Measurements from ENCODE around the gene DUSP8.

DUSP8 gene

DNA sequence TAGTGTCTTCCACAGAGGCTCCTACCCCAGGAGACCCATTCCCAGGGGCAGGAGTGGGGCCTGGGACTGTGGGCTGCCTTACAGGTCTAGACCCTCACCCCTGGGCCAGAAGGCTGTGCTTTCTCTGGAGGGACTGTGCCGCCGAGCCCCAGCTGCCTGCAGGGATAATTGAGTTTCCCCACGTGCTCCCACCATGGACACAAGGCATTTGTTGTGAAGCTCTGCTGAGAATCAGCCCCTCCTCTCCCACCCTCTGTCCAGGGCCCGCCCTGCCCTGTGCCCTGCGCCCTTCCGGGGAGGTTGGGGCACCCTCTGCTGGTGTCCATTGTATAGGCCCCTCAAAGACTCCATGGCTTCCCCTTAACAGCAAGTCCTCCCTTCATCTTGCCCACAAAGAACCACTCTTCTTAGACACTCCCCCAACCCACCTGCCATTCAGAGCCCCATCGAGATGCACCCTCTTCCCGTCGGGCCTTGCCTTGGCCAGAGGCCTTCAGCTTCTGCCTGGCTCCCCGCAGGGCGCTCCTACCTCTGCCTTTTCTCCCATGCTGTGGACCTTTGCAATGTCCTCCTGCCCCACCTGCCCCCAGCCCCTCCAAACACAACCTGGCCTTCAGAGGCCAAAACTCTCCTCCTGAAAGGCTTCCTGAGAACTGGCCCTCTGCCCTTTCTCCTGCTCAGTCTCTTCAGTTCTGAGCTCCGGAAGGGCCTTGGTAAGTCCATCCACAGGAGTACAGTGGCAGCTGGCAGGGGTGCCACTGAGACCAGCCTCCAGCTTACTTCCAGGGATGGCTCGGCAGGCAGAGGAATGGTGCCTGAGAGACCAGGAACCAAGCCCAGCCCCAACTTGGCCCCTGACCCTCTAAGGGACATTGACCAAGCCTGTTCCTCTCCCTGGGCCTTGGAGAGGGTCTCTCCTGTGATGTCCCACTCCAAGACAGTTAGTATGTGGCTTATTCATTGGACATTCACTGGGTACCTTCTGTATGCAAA, 22.4 kb downstream of the DUSP8 start:
- no peak for DNase-seq

DNA sequence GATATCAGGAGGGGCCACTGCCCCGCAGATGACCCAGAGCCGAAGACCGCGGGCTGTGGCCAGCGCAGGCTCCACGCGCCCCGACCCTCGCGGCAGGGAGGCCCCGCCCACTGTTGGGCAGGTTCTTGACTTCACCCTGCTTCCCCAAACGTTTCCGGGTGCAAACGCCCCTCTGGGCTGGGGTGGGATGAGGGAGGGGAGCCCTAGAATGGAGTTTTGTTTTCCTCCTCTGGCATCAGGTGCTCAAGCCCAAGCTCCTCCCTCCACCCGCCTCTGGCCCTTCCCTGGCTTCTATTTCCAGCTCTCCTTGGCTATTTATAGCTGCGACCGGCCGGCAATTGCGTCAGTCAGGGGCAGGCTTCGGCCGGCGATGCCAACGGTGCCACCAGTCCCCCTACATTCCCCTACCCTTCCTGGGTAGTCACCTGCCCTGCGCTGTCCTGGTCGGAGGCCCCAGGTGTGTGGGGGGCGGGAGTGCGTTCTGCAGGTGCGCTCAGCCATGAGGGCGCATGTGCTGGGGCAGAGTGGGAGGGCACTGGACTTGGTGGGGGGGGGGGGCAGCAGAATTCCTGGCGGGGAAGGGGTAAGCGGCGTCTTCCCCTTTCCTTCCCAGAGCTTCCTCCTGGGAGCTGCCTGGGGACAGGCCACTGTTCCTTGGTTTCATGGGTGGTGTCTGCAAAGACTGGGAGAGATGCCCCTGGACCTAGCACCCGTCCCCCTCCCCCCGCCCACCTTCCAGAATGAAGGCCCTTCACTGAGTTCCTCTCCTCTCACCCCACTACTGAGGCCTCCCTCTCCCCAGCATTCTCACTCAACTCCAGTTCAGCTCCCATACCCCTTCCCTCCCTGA, 23.6 kb downstream of the DUSP8 start:
- DNase-seq = no peak

DNA sequence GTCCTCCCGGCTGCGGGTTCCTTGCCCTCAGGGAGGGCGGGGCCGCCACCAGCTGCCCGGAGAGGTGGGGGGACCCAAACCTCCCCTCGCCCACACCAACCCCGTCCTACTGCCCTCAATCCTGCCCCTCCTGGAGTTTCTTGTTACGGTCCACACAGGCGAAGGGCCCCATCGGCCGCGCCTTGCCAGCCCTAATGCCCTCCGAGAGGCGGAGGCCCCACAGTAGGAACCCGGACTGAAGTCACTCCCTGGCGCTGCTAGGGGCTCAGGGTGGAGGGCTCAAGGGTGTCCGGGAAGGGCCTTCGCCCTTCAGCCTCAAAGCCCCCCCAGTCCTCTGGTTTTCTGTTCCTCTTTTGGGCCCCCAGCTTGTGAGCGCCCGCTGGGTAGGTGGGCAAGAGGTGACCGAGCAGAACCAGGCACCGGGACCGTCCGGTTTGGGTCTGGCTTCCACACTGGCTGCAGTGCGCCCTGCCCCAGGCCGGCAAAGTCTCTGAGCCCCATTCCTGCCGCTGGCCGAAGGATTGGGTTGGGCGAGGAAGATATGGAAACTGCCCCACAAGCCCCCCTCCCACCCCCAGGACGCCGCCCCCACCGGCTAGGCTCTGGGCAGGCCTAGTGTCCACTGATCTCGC, 24.5 kb downstream of the DUSP8 start:
- no peak for DNase-seq

DNA sequence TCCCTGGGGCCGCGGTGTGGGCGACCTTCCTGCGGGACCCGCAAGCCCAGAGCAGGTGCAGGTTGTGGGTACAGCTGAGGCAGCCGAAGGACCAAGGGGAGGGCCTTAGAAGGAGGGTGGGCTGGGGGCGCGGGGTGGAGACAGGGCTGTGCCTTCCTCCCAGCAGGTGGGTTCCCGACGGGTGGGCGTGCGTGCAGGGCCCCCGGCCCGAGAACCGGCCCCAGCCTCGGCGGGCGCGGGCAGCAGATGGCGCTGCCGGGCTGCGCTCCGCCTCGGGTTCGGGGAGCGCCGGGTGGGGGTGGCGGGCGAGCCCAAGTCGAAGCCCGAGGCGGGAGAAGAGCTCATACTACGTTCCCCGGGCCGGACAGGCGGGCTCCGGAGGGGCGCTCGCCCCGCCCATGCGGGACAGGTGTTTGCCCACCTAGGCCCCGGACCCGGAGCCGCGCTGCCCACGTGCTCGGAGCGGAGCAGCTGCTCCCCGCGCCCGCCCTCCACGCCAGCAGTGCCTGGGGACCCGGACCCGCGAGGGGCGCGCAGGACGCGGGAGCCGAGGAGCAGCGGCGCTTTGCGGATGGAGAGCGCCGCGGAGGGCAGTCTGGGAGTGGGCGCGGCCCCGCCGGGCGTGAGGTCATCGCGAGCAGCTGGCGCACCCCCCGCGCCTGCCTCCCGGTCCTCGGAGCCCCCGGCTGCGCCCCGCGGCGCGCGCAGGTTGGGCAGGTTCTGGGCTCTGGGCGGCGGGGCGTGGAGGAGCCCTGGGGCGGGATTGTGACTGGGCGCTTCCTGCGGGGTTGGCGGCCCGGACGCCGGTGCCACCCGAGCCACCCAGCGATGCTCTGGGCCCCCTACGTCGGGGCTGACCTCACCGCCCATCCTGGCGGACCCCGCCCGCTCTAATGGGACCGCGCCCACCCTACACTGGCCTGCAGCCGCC, 25.3 kb downstream of the DUSP8 start:
- peak; percentile 39 for DNase-seq

GRCh38 chr11:1546077-1546535, 26.0 kb downstream of the DUSP8 start:
- DNase-seq = no peak

- DNase-seq = no peak
Observed at GRCh38 chr11:1545432-1545831, 26.6 kb downstream of the DUSP8 start.

DNA sequence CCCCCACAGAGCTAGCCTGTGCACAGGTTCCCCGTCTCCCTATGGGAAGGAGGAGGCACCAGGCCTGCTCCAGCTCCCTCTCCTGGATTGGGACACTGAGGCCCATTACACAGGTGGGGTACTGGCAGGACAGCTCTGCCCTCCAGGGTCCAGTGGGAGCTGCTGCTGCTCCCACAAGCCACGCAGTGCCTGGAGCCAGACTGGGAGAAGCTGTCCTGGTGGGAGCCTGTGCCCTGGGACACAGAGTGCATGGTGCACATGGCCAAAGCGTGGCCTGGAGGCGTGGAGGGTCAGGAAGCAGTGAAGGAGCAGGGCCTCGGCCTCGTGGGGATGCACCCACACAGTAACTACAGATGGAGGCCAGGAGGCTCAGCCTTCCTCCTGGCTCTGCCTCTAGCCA, 27.5 kb downstream of the DUSP8 start:
- DNase-seq = no peak

DNA sequence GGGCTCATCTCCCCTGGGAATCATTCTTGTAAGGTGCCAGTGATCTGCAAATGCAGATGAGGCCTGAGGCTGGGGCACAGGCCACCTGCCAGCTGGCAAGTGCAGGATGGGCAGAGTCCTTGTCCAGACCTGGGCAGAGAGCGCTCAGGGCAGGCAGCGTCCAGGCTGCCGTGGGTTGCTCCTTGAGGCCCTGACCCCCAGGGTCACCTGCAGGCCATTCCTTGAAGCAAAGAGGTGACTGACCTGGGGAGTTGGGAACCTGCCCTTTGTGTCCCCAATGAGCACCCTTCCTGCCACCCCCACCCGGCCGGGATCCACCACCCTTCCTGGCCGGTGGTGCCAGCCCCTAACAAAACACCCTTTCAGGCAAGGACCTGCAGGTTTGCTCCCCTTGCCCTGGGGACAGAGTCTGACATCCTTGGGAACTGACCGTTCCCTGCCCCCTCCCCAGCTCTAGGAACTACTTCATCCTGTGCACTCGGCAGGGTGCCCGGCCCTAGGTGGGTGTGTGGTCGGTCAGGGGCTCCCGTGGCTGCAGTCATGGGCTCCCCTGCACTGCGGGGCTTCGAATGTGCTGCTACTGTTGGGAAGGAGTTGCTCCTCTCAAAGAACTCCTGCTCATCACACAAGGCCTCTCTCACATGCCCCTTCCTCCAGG, 28.3 kb downstream of the DUSP8 start:
- no peak for DNase-seq

GRCh38 chr11:1542267-1542666, 29.8 kb downstream of the DUSP8 start:
- no peak for DNase-seq

GRCh38 chr11:1541474-1542204, 30.4 kb downstream of the DUSP8 start:
- no peak for DNase-seq

DNA sequence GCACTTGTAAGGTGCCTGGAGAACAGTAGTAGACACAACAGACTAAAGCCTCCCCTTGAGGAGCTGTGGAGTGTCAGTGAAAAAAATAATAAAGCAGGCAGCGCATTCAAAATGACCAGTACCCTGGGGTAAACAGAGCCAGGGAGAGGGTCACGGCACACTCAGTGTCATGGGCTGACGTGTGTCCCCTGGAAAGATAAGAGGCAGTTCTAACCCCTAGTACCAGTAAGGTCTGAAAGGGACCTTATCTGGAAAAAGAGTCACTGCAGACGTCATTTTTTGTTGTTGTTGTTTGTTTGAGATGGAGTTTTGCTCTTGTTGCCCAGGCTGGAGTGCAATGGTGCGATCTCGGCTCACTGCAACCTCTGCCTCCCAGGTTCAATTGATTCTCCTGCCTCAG, 32.0 kb downstream of the DUSP8 start:
- DNase-seq = no peak

DNA sequence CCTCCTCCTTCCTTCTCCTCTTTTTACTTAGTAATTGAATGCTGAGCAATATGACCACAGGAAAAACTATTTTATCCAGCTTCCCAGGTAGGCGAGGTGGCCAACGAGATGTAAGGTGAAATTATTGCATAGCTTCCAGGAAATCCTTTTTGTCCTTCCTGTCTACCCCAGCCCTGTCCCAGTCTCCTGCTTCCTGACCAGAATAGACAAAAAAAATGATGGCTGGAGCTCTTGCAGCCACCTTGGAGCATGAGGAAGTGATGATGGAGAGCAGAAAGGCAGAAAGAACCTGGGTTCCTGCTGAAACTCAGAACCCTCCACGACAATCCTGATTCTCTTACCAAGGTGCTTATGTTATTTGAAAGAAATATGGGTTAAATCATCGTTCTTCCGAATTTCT, 33.9 kb downstream of the DUSP8 start:
- DNase-seq = no peak

- no peak for DNase-seq
Observed at GRCh38 chr11:1536065-1536843, 35.8 kb downstream of the DUSP8 start.

- DNase-seq = no peak
Observed at GRCh38 chr11:1534682-1535081, 37.4 kb downstream of the DUSP8 start.

DNA sequence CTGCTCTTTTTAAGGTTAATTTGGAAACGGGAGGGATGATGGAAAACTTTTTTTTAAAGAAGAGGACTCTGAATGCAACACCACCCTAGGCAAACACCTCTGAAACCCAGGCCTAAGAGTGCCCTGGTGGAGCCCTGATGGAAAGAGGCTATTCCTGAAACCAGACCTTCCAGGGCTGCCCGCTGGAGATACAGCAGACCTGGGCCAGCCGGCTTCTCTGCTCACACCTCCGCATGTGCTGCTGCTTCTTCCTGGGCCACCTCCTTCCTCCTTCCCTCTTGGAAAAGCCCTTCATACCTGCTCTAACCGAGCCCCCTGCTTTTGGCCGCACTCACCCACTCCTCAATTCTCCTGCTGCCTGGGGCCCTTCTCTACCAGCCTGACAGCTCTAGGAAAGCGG, 37.9 kb downstream of the DUSP8 start:
- no peak for DNase-seq

DNA sequence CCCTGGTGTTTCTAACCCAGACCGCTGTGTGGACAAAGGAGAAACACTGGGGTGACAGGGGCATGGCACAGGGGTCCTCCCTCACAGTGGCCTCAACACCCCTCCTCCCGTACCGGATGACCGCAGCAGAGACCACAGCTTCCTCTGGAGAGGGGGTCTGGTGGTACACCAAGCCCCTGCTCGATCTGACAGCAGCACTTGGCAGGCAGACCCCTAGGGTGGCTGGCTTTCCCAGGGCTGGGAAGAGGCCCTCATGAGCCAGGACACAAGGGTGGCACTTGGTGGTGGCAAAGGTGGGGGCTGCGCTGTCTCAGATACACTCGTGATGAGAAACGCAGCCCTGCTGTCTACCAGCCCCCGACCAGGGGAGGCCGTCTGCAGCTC, 38.7 kb downstream of the DUSP8 start:
- no peak for DNase-seq

DNA sequence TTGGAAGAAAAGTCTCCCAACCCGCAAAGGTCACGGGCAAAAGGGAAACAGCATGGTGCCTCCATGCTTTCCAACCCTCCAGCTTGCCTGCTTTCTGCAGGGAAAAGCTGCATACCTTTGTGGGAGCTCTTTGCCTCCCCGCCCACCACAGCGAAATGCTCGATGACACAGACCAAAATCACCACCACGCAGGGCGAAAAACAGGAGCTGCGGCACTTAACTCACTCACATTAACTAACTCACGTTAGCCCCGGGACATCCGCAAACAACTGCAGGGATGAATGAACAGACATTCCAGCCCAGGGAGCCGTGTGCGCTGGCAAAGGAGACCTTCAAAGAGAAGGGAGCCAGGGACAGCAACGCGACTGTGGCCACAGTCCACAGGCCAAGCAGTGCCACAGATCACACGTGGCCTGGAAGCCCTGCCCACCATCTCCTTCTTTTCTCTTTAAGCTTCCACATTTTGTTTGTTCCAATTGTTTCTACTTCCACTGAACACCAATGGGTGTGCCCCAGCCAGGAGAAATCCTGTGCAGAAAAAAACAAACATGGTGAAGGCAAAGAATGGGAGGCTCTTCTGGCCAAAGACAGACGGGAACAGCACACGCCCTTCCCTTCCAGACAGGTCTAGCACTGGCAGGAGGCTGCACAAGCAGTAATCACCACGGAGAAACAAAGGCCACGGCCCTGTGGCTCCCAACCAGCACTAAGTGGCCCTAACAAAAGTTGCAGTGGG, 39.3 kb downstream of the DUSP8 start:
- DNase-seq = no peak

DNA sequence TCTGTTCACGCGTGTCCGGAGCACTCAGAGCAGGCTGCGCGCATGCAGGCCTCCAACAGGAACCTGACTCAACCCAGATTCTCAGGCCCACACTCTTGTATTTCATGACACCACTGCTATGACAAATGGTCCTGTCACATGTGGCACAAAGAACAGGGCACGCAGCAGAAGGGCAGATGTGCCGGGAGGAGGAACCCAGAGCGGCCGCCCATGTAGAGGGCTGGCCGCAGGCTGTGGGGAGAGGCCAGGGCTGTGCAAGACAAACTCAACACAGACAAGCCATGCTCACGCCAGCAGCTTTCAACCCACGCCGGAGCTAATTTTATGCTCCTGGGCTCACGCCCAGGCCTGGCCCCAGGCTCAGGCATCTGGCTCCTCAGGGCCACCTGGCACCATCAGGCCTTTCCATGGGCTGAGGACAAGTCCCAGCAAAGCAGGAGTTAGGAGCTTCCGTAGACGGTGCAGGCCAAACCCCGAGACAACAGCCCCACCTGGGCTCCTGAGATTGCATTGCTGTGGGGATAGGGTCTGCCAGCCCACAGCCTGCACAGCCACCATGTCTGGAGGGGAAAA, 40.0 kb downstream of the DUSP8 start:
- DNase-seq = no peak

DNA sequence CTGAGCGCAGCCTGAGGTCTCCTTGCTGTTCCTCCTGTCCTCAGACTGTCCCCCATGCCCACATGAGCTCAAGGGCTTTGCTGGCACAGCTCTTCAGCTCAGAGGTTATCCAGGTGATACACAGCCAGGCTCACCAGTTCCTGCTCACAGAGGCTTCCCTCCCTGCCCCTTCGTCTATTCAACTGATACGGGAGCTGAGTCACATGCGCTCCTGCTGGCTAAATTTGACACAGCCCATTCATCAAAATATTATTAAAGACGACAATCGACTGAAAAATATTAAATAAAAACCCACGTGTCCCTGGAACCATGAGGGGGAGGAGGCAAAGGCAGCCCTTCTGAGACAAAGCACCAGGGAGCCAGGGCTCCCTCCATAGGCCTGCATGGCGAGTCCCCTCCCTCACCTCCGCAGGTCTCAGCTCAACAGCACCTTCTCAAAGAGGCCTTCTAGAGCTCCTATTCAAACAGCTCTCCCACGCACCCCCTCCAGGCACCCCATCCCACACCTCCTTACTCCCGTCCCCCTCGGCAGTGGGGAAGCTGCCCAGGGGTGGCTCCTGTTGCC, 40.5 kb downstream of the DUSP8 start:
- DNase-seq = no peak

All from OCI-M1 (cell line).